ENCODE measurements around the gene MLIP. TPM values are rescaled to one million over a fixed set of nuclear protein-coding genes. Genes with fewer than 3 reads are reported as not detected.

The MLIP gene
- total RNA-seq, 2 donors from 2014 or later = not detected

GRCh38 chr6:54262971-54263370 lies 151.7 kb downstream of the MLIP start:
- Histone ChIP-seq H3K27me3 (ENCODE audit: control insufficient read depth, insufficient read depth, low read length, poor library complexity, severe bottlenecking) (no peaks in the 10 kb centered on the region), H3K27ac (ENCODE audit: low read depth, low read length) (no peak overlapping the region), H3K4me3 (ENCODE audit: low read length) (no peak overlapping the region), H3K4me1 (ENCODE audit: control insufficient read depth, insufficient read depth, low read length) (no peaks in the 10 kb centered on the region), H3K9ac (ENCODE audit: extremely low read depth, low read length, poor library complexity, severe bottlenecking) (no peak overlapping the region), H3K9me3 (ENCODE audit: control insufficient read depth, low read length) (no peaks in the 10 kb centered on the region), H3K36me3 (ENCODE audit: control insufficient read depth, insufficient read depth, low read length) (no peaks in the 10 kb centered on the region)
- Mint-ChIP-seq H3K36me3 (ENCODE audit: low read depth) (no peaks in the 10 kb centered on the region), H3K27me3 (ENCODE audit: insufficient read depth) (no peaks in the 10 kb centered on the region), H3K4me1 (no peaks in the 10 kb centered on the region), H3K9me3 (no peaks in the 10 kb centered on the region), H3K27ac (no peak overlapping the region), H3K4me3 (no peak overlapping the region)
- DNase-seq = no peak
- no peak for TF ChIP-seq CTCF (conservative IDR thresholded peaks at IDR 0.05)
- WGBS, 2 experiments (ENCODE audit: insufficient coverage in 1 of 2, insufficient read length in 1 of 2) = 77 to 86% methylated on average over 1 to 2 of the region's 2 CpGs

- H3K36me3 Mint-ChIP-seq (ENCODE audit: low read depth) = no peaks in the 10 kb centered on the region
- no peak for TF ChIP-seq CTCF (conservative IDR thresholded peaks at IDR 0.05)
- H3K9me3 Mint-ChIP-seq = no peaks in the 10 kb centered on the region
- Histone ChIP-seq H3K36me3 (ENCODE audit: control insufficient read depth, insufficient read depth, low read length) (no peaks in the 10 kb centered on the region), H3K27me3 (ENCODE audit: control insufficient read depth, insufficient read depth, low read length, poor library complexity, severe bottlenecking) (no peaks in the 10 kb centered on the region), H3K4me1 (ENCODE audit: control insufficient read depth, insufficient read depth, low read length) (peaks cover 3% of the 10 kb centered on the region), H3K9me3 (ENCODE audit: control insufficient read depth, low read length) (no peaks in the 10 kb centered on the region), H3K27ac (ENCODE audit: low read depth, low read length) (no peak overlapping the region), H3K9ac (ENCODE audit: extremely low read depth, low read length, poor library complexity, severe bottlenecking) (no peak overlapping the region), H3K4me3 (ENCODE audit: low read length) (no peak overlapping the region)
- H3K27ac Mint-ChIP-seq = no peak overlapping the region
- no peaks in the 10 kb centered on the region for H3K4me1 Mint-ChIP-seq
- DNase-seq = no peak
- no peaks in the 10 kb centered on the region for H3K27me3 Mint-ChIP-seq (ENCODE audit: insufficient read depth)
- whole genome bisulfite sequencing, 2 experiments (ENCODE audit: insufficient coverage in 1 of 2, insufficient read length in 1 of 2) = 89 to 93% methylated on average over 2 to 4 of the region's 4 CpGs
- no peak overlapping the region for H3K4me3 Mint-ChIP-seq
These were observed 153.5 kb downstream of the MLIP start for GRCh38 chr6:54264581-54265272.

- Histone ChIP-seq H3K9ac (ENCODE audit: extremely low read depth, low read length, poor library complexity, severe bottlenecking) (no peak overlapping the region), H3K4me3 (ENCODE audit: low read length) (no peak overlapping the region), H3K9me3 (ENCODE audit: control insufficient read depth, low read length) (no peaks in the 10 kb centered on the region), H3K27me3 (ENCODE audit: control insufficient read depth, insufficient read depth, low read length, poor library complexity, severe bottlenecking) (no peaks in the 10 kb centered on the region), H3K36me3 (ENCODE audit: control insufficient read depth, insufficient read depth, low read length) (no peaks in the 10 kb centered on the region), H3K4me1 (ENCODE audit: control insufficient read depth, insufficient read depth, low read length) (peaks cover 3% of the 10 kb centered on the region), H3K27ac (ENCODE audit: low read depth, low read length) (no peak overlapping the region)
- 63 to 81% methylated on average over 3 to 5 of the region's 5 CpGs for WGBS, 2 experiments (ENCODE audit: insufficient coverage in 1 of 2, insufficient read length in 1 of 2)
- H3K36me3 Mint-ChIP-seq (ENCODE audit: low read depth) = no peaks in the 10 kb centered on the region
- peak; percentile 58 for DNase-seq
- peak; percentile 74 for TF ChIP-seq CTCF (conservative IDR thresholded peaks at IDR 0.05)
- H3K9me3 Mint-ChIP-seq = no peaks in the 10 kb centered on the region
- H3K27me3 Mint-ChIP-seq (ENCODE audit: insufficient read depth) = no peaks in the 10 kb centered on the region
- H3K27ac Mint-ChIP-seq = no peak overlapping the region
- H3K4me1 Mint-ChIP-seq = no peaks in the 10 kb centered on the region
- H3K4me3 Mint-ChIP-seq = no peak overlapping the region
These were observed 155.2 kb downstream of the MLIP start for GRCh38 chr6:54266400-54266923.

Measured in endodermal cell (in vitro differentiated cells).